Activated T-helper 1 cell treated with anti-CD3 and anti-CD28 coated beads, Interleukin-12 subunit alpha, Interleukin-12 subunit beta, Interleukin-2, Interleukin-4 antibody, amounts not matched to agents 30 ng/mL and 10 ng/mL and 1 ng/mL, durations not matched to agents 14 hours and 24 hours and 36 hours (primary cell): Measurements from ENCODE around the gene ADCY10. TPM values are rescaled to one million over a fixed set of nuclear protein-coding genes. Genes with fewer than 3 reads are reported as not detected.

ENCODE experiments used
- DNase-seq: peaks from one replicate; pipeline ENCODE4 v3.0.0; 2021; ENCODE audit warnings: low spot score
- H3K27ac Mint-ChIP-seq: one replicate; pipeline ENCODE4 v1.8.0; 2021; ENCODE audit warnings: mild to moderate bottlenecking, mixed read lengths
- H3K27me3 Mint-ChIP-seq: one replicate; pipeline ENCODE4 v1.8.0; 2022; ENCODE audit warnings: mild to moderate bottlenecking, moderate library complexity, mixed read lengths; ENCODE audit not compliant: insufficient read depth
- H3K36me3 Mint-ChIP-seq: one replicate; pipeline ENCODE4 v1.8.0; 2021; ENCODE audit warnings: low read depth, mixed read lengths
- H3K4me1 Mint-ChIP-seq: one replicate; pipeline ENCODE4 v1.8.0; 2021; ENCODE audit warnings: low read depth, mixed read lengths
- H3K4me3 Mint-ChIP-seq: one replicate; pipeline ENCODE4 v1.8.0; 2021; ENCODE audit warnings: mild to moderate bottlenecking, moderate library complexity, mixed read lengths
- H3K9me3 Mint-ChIP-seq: one replicate; pipeline ENCODE4 v1.8.0; 2021; ENCODE audit warnings: mixed read lengths
- intact Hi-C: fragments of 100-400 bp; cut with micrococcal nuclease; formaldehyde crosslinking; loops from one replicate; pipeline ENCODE4 v1.15.1; 2024
- total RNA-seq: library from RNA; stranded (reverse); gene quantifications from 2 replicates; pipeline ENCODE4 v1.2.3, GENCODE V29; 2022

ADCY10 gene
- total RNA-seq, 1 donor from 2014 or later, result not detected

GRCh38 chr1:167789501-167789900 lies 124.4 kb downstream of the ADCY10 start:
- no peaks in the 10 kb centered on the region for H3K9me3 Mint-ChIP-seq
- peaks cover 14% of the 10 kb centered on the region for H3K4me1 Mint-ChIP-seq
- intact Hi-C loops, result no loop called here
- H3K27me3 Mint-ChIP-seq, result no peaks in the 10 kb centered on the region
- peaks cover 21% of the 10 kb centered on the region for H3K36me3 Mint-ChIP-seq
- H3K4me3 Mint-ChIP-seq, result no peak overlapping the region
- no peak for DNase-seq
- no peak overlapping the region for H3K27ac Mint-ChIP-seq

DNA sequence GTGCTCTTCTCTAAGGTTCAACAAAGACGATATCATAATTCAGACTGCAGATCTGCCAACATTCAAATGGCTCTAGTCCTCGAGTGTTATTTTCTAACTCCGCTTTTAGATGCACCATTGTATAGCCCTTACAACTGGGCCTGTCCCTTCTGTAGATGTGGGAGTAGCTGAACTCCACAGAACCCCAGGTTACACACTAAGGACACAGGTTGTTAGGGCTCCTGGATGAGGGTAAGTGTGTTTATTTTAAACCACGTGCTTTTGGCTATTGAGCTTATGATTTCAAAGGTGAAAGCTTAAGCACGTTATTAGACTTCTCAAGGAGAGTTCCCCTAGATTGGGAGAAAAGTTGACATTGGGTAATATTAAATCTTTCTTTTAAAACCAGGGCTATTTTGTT lies 127.4 kb downstream of the ADCY10 start:
- no peaks in the 10 kb centered on the region for H3K9me3 Mint-ChIP-seq
- no peak overlapping the region for H3K4me3 Mint-ChIP-seq
- peaks cover 14% of the 10 kb centered on the region for H3K4me1 Mint-ChIP-seq
- no peak overlapping the region for H3K27ac Mint-ChIP-seq
- intact Hi-C loops, result no loop called here
- DNase-seq, result no peak
- no peaks in the 10 kb centered on the region for H3K27me3 Mint-ChIP-seq
- H3K36me3 Mint-ChIP-seq, result peaks cover 18% of the 10 kb centered on the region

DNA sequence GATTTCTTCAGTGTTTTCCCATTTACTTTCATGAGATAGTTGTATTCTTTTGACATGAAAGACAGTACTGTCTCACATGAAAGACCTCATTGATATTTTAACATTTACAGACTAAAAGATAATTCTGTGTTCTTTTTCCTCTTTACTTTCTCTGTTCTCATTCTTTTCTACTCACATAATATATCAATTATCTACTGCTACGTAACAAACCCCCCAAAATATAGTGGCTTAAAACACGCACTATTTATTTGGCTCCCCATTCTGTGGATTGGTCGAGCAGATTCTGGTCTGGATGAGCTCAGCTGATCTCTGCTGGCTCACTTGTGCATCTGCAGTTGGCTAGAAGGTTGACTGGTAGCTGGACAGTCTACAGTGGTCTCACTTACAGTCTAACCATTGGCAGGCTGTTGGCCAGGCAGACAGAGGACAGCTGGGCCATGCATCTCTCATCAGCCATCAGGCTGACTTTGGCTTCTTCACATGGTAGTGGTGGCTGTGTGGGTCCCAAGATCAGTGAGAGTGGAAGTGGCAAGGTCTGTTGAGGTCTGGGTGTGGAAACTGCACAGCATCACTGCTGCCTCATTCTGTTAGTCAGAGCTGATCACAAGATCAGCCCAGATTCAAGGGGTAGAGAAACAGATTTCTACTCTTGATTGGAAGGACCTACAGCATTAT lies 128.9 kb downstream of the ADCY10 start:
- Mint-ChIP-seq H3K36me3 (peaks cover 25% of the 10 kb centered on the region), H3K9me3 (peaks cover 13% of the 10 kb centered on the region), H3K27me3 (no peaks in the 10 kb centered on the region), H3K4me3 (no peak overlapping the region), H3K4me1 (peaks cover 14% of the 10 kb centered on the region), H3K27ac (no peak overlapping the region)
- no peak for DNase-seq
- intact Hi-C loops, result loop anchor here (1.0 to 2.0 kb wide), 2 partner anchors 8 to 18 kb away; no protein-coding TSS in a partner anchor

- DNase-seq, result no peak
- peaks cover 5% of the 10 kb centered on the region for H3K4me1 Mint-ChIP-seq
- H3K27me3 Mint-ChIP-seq, result no peaks in the 10 kb centered on the region
- H3K4me3 Mint-ChIP-seq, result no peak overlapping the region
- H3K9me3 Mint-ChIP-seq, result peaks cover 18% of the 10 kb centered on the region
- intact Hi-C loops, result no loop called here
- H3K27ac Mint-ChIP-seq, result no peak overlapping the region
- H3K36me3 Mint-ChIP-seq, result peaks cover 28% of the 10 kb centered on the region
Observed at GRCh38 chr1:167782946-167783345, 131.0 kb downstream of the ADCY10 start.

DNA sequence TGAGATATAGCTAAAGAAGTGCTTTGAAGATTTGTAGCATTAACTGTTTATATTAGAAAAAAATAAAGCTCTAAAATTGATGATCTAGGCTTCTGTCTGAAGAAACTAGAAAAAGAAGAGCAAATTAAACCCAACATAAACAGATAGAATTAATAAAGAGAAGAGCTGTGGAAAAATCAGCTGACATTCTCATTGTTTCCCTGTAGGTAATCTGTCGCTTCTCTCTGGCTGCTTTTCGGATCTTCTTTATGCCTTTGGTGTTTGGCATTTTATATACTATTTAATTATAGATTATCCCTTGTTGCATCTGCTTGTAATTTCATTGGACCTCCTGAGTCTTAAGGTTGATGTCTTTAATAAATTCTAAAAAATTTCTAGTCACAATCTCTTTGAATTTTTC lies 132.4 kb downstream of the ADCY10 start:
- Mint-ChIP-seq H3K36me3 (peaks cover 27% of the 10 kb centered on the region), H3K27ac (no peak overlapping the region), H3K27me3 (no peaks in the 10 kb centered on the region), H3K9me3 (peaks cover 18% of the 10 kb centered on the region), H3K4me3 (no peak overlapping the region), H3K4me1 (peaks cover 17% of the 10 kb centered on the region)
- intact Hi-C loops, result no loop called here
- DNase-seq, result no peak

- peaks cover 18% of the 10 kb centered on the region for H3K9me3 Mint-ChIP-seq
- H3K36me3 Mint-ChIP-seq, result peaks cover 37% of the 10 kb centered on the region
- peak overlapping the region; percentile 33 for H3K27ac Mint-ChIP-seq
Observed at GRCh38 chr1:167777269-167777650, 136.7 kb downstream of the ADCY10 start.

GRCh38 chr1:167776616-167777268 lies 137.2 kb downstream of the ADCY10 start:
- DNase-seq, result no peak
- Mint-ChIP-seq H3K27ac (peak overlapping the region; percentile 33), H3K4me3 (no peak overlapping the region), H3K36me3 (peaks cover 39% of the 10 kb centered on the region), H3K27me3 (no peaks in the 10 kb centered on the region), H3K9me3 (peaks cover 18% of the 10 kb centered on the region), H3K4me1 (peaks cover 46% of the 10 kb centered on the region)
- intact Hi-C loops, result loop anchor here (1.0 to 2.0 kb wide), 4 partner anchors 9 to 62 kb away; no protein-coding TSS in a partner anchor

More at GRCh38 chr1:167777269-167777650, 136.7 kb downstream of the ADCY10 start:
- DNase-seq, result no peak
- Mint-ChIP-seq H3K27me3 (no peaks in the 10 kb centered on the region), H3K4me3 (no peak overlapping the region), H3K4me1 (peaks cover 46% of the 10 kb centered on the region)
- intact Hi-C loops, result loop anchor here (1.0 to 2.0 kb wide), 4 partner anchors 8 to 62 kb away; no protein-coding TSS in a partner anchor

DNA sequence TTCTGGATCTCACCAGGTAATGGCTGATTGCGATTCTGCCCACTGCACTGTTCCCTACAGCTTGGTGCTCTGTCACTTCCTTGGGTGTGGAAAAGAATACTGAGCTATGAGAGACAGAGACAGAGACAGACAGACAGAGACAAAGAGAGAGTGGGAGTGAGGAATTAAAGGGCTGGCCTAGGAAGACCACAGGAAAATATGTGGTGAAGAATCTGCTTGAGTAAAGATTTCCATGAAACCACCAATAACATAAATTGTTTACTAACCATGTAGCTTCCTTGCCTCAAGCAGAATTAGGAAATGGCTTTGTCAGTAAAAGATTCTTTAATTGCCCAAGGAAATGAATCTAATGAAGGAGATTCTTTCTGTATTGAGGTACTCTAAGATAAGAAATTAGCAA lies 137.8 kb downstream of the ADCY10 start:
- Mint-ChIP-seq H3K27ac (peak overlapping the region; percentile 38), H3K4me1 (peaks cover 46% of the 10 kb centered on the region), H3K4me3 (peak overlapping the region; percentile 23), H3K9me3 (peaks cover 15% of the 10 kb centered on the region), H3K36me3 (peaks cover 41% of the 10 kb centered on the region), H3K27me3 (no peaks in the 10 kb centered on the region)
- DNase-seq, result no peak
- intact Hi-C loops, result loop anchor here (2.0 kb wide), 1 partner anchor 61 kb away; no protein-coding TSS in a partner anchor

- Mint-ChIP-seq H3K27ac (no peak overlapping the region), H3K9me3 (peaks cover 6% of the 10 kb centered on the region), H3K36me3 (peaks cover 41% of the 10 kb centered on the region), H3K4me1 (peaks cover 46% of the 10 kb centered on the region), H3K4me3 (no peak overlapping the region), H3K27me3 (no peaks in the 10 kb centered on the region)
- intact Hi-C loops, result no loop called here
- no peak for DNase-seq
Observed at GRCh38 chr1:167775178-167775577, 138.8 kb downstream of the ADCY10 start.

- no peak overlapping the region for H3K4me3 Mint-ChIP-seq
- H3K4me1 Mint-ChIP-seq, result peaks cover 46% of the 10 kb centered on the region
- intact Hi-C loops, result no loop called here
- peaks cover 40% of the 10 kb centered on the region for H3K36me3 Mint-ChIP-seq
- no peak for DNase-seq
- H3K27me3 Mint-ChIP-seq, result no peaks in the 10 kb centered on the region
- no peak overlapping the region for H3K27ac Mint-ChIP-seq
- H3K9me3 Mint-ChIP-seq, result peaks cover 2% of the 10 kb centered on the region
Observed at GRCh38 chr1:167774710-167775109, 139.2 kb downstream of the ADCY10 start.

DNA sequence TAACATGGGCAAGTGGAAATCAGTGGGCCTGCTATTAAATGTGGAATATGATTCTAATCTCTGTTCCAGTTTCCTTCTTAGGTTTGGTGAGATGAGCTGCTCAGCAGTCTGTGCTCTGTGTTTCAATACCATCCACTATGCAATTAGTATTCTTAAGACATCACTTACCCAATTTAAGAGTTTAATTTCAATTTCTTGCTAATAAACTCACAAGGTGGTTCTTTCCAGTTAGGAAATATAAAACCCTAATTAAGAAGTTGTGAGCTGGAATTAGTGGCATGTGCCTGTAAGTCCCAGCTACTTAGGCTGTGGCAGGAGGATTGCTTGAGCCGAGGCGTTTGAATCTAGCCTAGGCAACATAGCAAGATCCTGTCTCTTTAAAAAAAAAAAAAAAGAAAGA lies 140.4 kb downstream of the ADCY10 start:
- H3K4me3 Mint-ChIP-seq, result no peak overlapping the region
- peaks cover 46% of the 10 kb centered on the region for H3K4me1 Mint-ChIP-seq
- H3K27ac Mint-ChIP-seq, result no peak overlapping the region
- H3K27me3 Mint-ChIP-seq, result no peaks in the 10 kb centered on the region
- no peaks in the 10 kb centered on the region for H3K9me3 Mint-ChIP-seq
- no peak for DNase-seq
- intact Hi-C loops, result no loop called here
- H3K36me3 Mint-ChIP-seq, result peaks cover 46% of the 10 kb centered on the region

- intact Hi-C loops, result no loop called here
- Mint-ChIP-seq H3K27ac (no peak overlapping the region), H3K36me3 (peaks cover 49% of the 10 kb centered on the region), H3K4me3 (no peak overlapping the region), H3K27me3 (no peaks in the 10 kb centered on the region), H3K4me1 (peaks cover 52% of the 10 kb centered on the region), H3K9me3 (no peaks in the 10 kb centered on the region)
- DNase-seq, result no peak
Observed at GRCh38 chr1:167772436-167772835, 141.5 kb downstream of the ADCY10 start.

- Mint-ChIP-seq H3K4me1 (peaks cover 36% of the 10 kb centered on the region), H3K36me3 (peaks cover 49% of the 10 kb centered on the region), H3K9me3 (no peaks in the 10 kb centered on the region), H3K27me3 (no peaks in the 10 kb centered on the region), H3K27ac (no peak overlapping the region), H3K4me3 (no peak overlapping the region)
- intact Hi-C loops, result no loop called here
- no peak for DNase-seq
Observed at GRCh38 chr1:167770127-167770526, 143.8 kb downstream of the ADCY10 start.
